Subcutaneous abdominal adipose tissue (tissue), 5 donors: ENCODE results near the gene USP47.

Experiments
- H3K27ac ChIP-seq: one replicate; pipeline ENCODE4 v1.7.0; 2013; ENCODE audit warnings: low read depth, mild to moderate bottlenecking, inconsistent platforms, low read length, moderate library complexity
- H3K27me3 ChIP-seq, 5 donors: one replicate each; pipeline ENCODE4 v1.7.0; 2013; ENCODE audit warnings: low read length in 5 of 5, inconsistent platforms in 1 of 5; ENCODE audit not compliant: control insufficient read depth in 5 of 5, insufficient read depth in 4 of 5
- H3K36me3 ChIP-seq, 5 donors: one replicate each; pipeline ENCODE4 v1.7.0; 2013; ENCODE audit warnings: low read length in 5 of 5; ENCODE audit not compliant: control insufficient read depth in 5 of 5, insufficient read depth in 5 of 5
- H3K4me1 ChIP-seq, 5 donors: one replicate each; pipeline ENCODE4 v1.7.0; 2013; ENCODE audit warnings: low read length in 5 of 5, mild to moderate bottlenecking in 3 of 5, moderate library complexity in 1 of 5; ENCODE audit not compliant: control insufficient read depth in 5 of 5, insufficient read depth in 5 of 5
- H3K4me3 ChIP-seq, 5 donors: one replicate each; pipeline ENCODE4 v1.7.0; 2013; ENCODE audit warnings: low read length in 5 of 5, low read depth in 1 of 5
- H3K9ac ChIP-seq, 5 donors: one replicate each; pipeline ENCODE4 v1.7.0; 2013; ENCODE audit warnings: low read length in 5 of 5, mild to moderate bottlenecking in 4 of 5, moderate library complexity in 3 of 5
- H3K9me3 ChIP-seq, 5 donors: one replicate each; pipeline ENCODE4 v1.7.0; 2013; ENCODE audit warnings: low read length in 5 of 5; ENCODE audit not compliant: control insufficient read depth in 5 of 5
- donor health status: healthy.
- donor health status: healthy.
- donor health status: healthy.
- donor health status: healthy.
- donor health status: healthy.

USP47 gene

GRCh38 chr11:11894486-11894885 is 52.7 kb downstream of the USP47 start:
- H3K27ac ChIP-seq: no peak overlapping the region
- H3K9me3 ChIP-seq: no peaks in the 10 kb centered on the region
- no peaks in the 10 kb centered on the region for H3K27me3 ChIP-seq
- no peak overlapping the region for H3K9ac ChIP-seq
- H3K4me3 ChIP-seq: no peak overlapping the region
- H3K4me1 ChIP-seq: peaks cover 0 to 5% (median 0%) of the 10 kb centered on the region in 5 donors
- peaks cover 10 to 36% (median 19%) of the 10 kb centered on the region in 5 donors for H3K36me3 ChIP-seq

- Histone ChIP-seq H3K27ac (peak overlapping the region; percentile 25), H3K27me3 (no peaks in the 10 kb centered on the region), H3K4me3 (no peak overlapping the region), H3K9ac (no peak overlapping the region), H3K4me1 (no peaks in the 10 kb centered on the region), H3K9me3 (no peaks in the 10 kb centered on the region), H3K36me3 (peaks cover 13 to 42% (median 20%) of the 10 kb centered on the region in 5 donors)
Observed at GRCh38 chr11:11895672-11896071, 53.9 kb downstream of the USP47 start.

- H3K36me3 ChIP-seq: peaks cover 12 to 29% (median 18%) of the 10 kb centered on the region in 5 donors
- H3K27me3 ChIP-seq: no peaks in the 10 kb centered on the region
- no peak overlapping the region for H3K9ac ChIP-seq
- H3K4me3 ChIP-seq: no peak overlapping the region
- no peaks in the 10 kb centered on the region for H3K9me3 ChIP-seq
- H3K27ac ChIP-seq: no peak overlapping the region
- H3K4me1 ChIP-seq: no peaks in the 10 kb centered on the region
Observed at GRCh38 chr11:11898648-11899047, 56.9 kb downstream of the USP47 start.

GRCh38 chr11:11899401-11899800 is 57.6 kb downstream of the USP47 start:
- Histone ChIP-seq H3K4me1 (no peaks in the 10 kb centered on the region), H3K27ac (no peak overlapping the region), H3K36me3 (peaks cover 19 to 35% (median 25%) of the 10 kb centered on the region in 5 donors), H3K9me3 (no peaks in the 10 kb centered on the region), H3K4me3 (no peak overlapping the region), H3K27me3 (no peaks in the 10 kb centered on the region), H3K9ac (no peak overlapping the region)

GRCh38 chr11:11901929-11902328 is 60.2 kb downstream of the USP47 start:
- H3K27ac ChIP-seq: no peak overlapping the region
- H3K9me3 ChIP-seq: no peaks in the 10 kb centered on the region
- H3K36me3 ChIP-seq: peaks cover 26 to 46% (median 35%) of the 10 kb centered on the region in 5 donors

GRCh38 chr11:11909727-11910126 is 68.0 kb downstream of the USP47 start:
- H3K9ac ChIP-seq: no peak overlapping the region
- peaks cover 24 to 35% (median 28%) of the 10 kb centered on the region in 5 donors for H3K36me3 ChIP-seq
- H3K4me3 ChIP-seq: no peak overlapping the region
- no peaks in the 10 kb centered on the region for H3K4me1 ChIP-seq
- no peaks in the 10 kb centered on the region for H3K9me3 ChIP-seq
- H3K27ac ChIP-seq: no peak overlapping the region
- H3K27me3 ChIP-seq: no peaks in the 10 kb centered on the region

More at GRCh38 chr11:11901929-11902328, 60.2 kb downstream of the USP47 start:
- Histone ChIP-seq H3K27me3 (no peaks in the 10 kb centered on the region), H3K4me1 (no peaks in the 10 kb centered on the region), H3K4me3 (no peak overlapping the region), H3K9ac (no peak overlapping the region)

GRCh38 chr11:11910541-11910940 is 68.8 kb downstream of the USP47 start:
- Histone ChIP-seq H3K27me3 (no peaks in the 10 kb centered on the region), H3K27ac (no peak overlapping the region), H3K9ac (no peak overlapping the region), H3K9me3 (no peaks in the 10 kb centered on the region), H3K36me3 (peaks cover 21 to 31% (median 24%) of the 10 kb centered on the region in 5 donors), H3K4me1 (no peaks in the 10 kb centered on the region), H3K4me3 (no peak overlapping the region)

GRCh38 chr11:11913395-11913794 is 71.6 kb downstream of the USP47 start:
- H3K4me1 ChIP-seq: peaks cover 0 to 5% (median 4%) of the 10 kb centered on the region in 5 donors
- no peaks in the 10 kb centered on the region for H3K27me3 ChIP-seq
- H3K9ac ChIP-seq: no peak overlapping the region
- H3K27ac ChIP-seq: no peak overlapping the region
- no peak overlapping the region for H3K4me3 ChIP-seq
- H3K36me3 ChIP-seq: peaks cover 10 to 13% (median 11%) of the 10 kb centered on the region in 5 donors
- H3K9me3 ChIP-seq: no peaks in the 10 kb centered on the region

- no peak overlapping the region for H3K9ac ChIP-seq
- H3K36me3 ChIP-seq: peaks cover under 1 to 13% (median 3%) of the 10 kb centered on the region in 5 donors
Observed at GRCh38 chr11:11915625-11916024, 73.9 kb downstream of the USP47 start.

GRCh38 chr11:11916981-11917399 is 75.2 kb downstream of the USP47 start:
- no peaks in the 10 kb centered on the region for H3K9me3 ChIP-seq
- no peak overlapping the region for H3K9ac ChIP-seq
- peaks cover 0 to 5% (median 4%) of the 10 kb centered on the region in 5 donors for H3K4me1 ChIP-seq
- peaks cover 0 to 14% (median 4%) of the 10 kb centered on the region in 5 donors for H3K36me3 ChIP-seq
- H3K27me3 ChIP-seq: no peaks in the 10 kb centered on the region
- H3K27ac ChIP-seq: peak overlapping the region; percentile 12
- no peak overlapping the region for H3K4me3 ChIP-seq

More at GRCh38 chr11:11915625-11916024, 73.9 kb downstream of the USP47 start:
- Histone ChIP-seq H3K4me3 (no peak overlapping the region), H3K27ac (no peak overlapping the region), H3K4me1 (peaks cover 0 to 5% (median 4%) of the 10 kb centered on the region in 5 donors), H3K27me3 (no peaks in the 10 kb centered on the region), H3K9me3 (no peaks in the 10 kb centered on the region)
